Lower lobe of right lung (tissue), 2 donors: ENCODE results near the gene LRRC47. TPM values are rescaled to one million over a fixed set of nuclear protein-coding genes. Genes with fewer than 3 reads are reported as not detected.
"Not testable (repeated sequence)": the region's sequence is repeated elsewhere in the genome, so short reads cannot be mapped to it uniquely, and the experiment has no call there.

Experiments
- ATAC-seq, 2 donors: fragments of 200-7000 bp; cut with Tn5 transposase; one replicate each; pipeline ENCODE4 v1.9.1; 2020 to 2022; ENCODE audit warnings: mild to moderate bottlenecking in 2 of 2, moderate library complexity in 2 of 2
- DNase-seq: peaks from one replicate; pipeline ENCODE4 v3.0.0-alpha.2; 2020
- H3K27ac ChIP-seq: fragments of 200-600 bp; one replicate; pipeline ENCODE4 v1.8.0; 2022
- H3K27me3 ChIP-seq: fragments of 200-600 bp; one replicate; pipeline ENCODE4 v1.8.0; 2022; ENCODE audit warnings: low read depth
- H3K36me3 ChIP-seq: fragments of 200-600 bp; one replicate; pipeline ENCODE4 v1.8.0; 2022; ENCODE audit warnings: mild to moderate bottlenecking
- H3K4me1 ChIP-seq: fragments of 200-600 bp; one replicate; pipeline ENCODE4 v1.8.0; 2022
- H3K4me3 ChIP-seq: fragments of 200-600 bp; one replicate; pipeline ENCODE4 v1.8.0; 2022; ENCODE audit warnings: mild to moderate bottlenecking
- H3K9me3 ChIP-seq: fragments of 200-600 bp; one replicate; pipeline ENCODE4 v1.8.0; 2022
- intact Hi-C: fragments of 100-400 bp; cut with DNase I; formaldehyde crosslinking; loops from one replicate; pipeline ENCODE4 v1.11.0; 2022
- total RNA-seq: library from RNA; stranded (reverse); fragmentation: NEBNext Ultra II Directional; extraction: Animal tissue kit (Norgen Biotek cat#: 25700); gene quantifications from one replicate; pipeline ENCODE4 v1.2.1, GENCODE V29; 2021
- TF ChIP-seq, protein P1 (sequence below): fragments of 200-600 bp; IDR thresholded peaks from one replicate; pipeline ENCODE4 v1.8.0; 2022; ENCODE audit warnings: antibody characterized with exemption, mild to moderate bottlenecking
- donor health status: DM: no; HTN: yes; CAD: no; lungs with severe emphysema.

Gene LRRC47
- total RNA-seq, 1 donor from 2014 or later = 34.4 TPM

DNA sequence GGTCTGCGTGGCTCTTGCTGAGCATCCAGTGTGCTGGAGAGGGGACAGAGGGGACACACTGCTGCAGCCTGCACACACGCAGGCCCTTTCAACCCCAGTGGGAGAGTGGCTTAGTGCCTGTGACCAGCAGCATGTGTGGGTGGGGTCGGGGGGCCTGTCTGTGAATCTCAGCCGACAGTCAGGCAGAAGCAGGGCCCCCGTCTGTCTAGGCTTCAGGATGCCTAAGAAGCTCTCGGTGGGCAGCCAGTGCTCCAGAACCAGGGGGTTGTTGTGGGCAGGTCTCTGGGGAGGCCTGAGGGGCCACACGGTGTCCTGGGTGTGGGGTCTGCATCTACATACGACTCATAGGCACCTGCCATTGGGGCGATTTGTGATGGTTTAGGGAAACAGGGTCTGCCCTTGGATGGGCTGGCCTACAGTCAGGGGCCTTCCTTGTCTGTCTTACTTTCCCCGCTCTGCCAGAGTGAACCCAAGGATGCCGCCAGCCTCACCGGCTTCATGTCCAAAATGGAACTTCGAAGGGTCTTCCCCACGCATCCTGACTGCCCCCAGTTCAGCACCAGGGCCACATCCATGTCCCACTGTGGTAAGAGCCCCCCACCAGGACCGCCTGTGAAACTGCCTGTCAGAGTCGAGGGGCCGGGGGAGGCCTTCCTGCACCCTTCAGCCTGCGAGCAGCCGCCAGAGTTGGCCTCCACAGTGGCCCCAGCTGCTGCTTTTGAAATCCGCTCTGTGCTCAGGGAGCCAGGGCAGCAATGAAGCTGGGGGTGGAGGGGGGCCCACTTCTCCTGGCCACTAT lies 42.4 kb downstream of the LRRC47 start:
- H3K4me3 ChIP-seq = no peak overlapping the region
- no peaks in the 10 kb centered on the region for H3K36me3 ChIP-seq
- H3K27ac ChIP-seq = no peak overlapping the region
- no peaks in the 10 kb centered on the region for H3K9me3 ChIP-seq
- H3K27me3 ChIP-seq = peaks cover 23% of the 10 kb centered on the region
- no peak for DNase-seq
- no peak for ATAC-seq
- no peaks in the 10 kb centered on the region for H3K4me1 ChIP-seq
- intact Hi-C loops = no loop called here
- TF ChIP-seq, protein P1, sequence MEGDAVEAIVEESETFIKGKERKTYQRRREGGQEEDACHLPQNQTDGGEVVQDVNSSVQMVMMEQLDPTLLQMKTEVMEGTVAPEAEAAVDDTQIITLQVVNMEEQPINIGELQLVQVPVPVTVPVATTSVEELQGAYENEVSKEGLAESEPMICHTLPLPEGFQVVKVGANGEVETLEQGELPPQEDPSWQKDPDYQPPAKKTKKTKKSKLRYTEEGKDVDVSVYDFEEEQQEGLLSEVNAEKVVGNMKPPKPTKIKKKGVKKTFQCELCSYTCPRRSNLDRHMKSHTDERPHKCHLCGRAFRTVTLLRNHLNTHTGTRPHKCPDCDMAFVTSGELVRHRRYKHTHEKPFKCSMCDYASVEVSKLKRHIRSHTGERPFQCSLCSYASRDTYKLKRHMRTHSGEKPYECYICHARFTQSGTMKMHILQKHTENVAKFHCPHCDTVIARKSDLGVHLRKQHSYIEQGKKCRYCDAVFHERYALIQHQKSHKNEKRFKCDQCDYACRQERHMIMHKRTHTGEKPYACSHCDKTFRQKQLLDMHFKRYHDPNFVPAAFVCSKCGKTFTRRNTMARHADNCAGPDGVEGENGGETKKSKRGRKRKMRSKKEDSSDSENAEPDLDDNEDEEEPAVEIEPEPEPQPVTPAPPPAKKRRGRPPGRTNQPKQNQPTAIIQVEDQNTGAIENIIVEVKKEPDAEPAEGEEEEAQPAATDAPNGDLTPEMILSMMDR = no peak

DNA sequence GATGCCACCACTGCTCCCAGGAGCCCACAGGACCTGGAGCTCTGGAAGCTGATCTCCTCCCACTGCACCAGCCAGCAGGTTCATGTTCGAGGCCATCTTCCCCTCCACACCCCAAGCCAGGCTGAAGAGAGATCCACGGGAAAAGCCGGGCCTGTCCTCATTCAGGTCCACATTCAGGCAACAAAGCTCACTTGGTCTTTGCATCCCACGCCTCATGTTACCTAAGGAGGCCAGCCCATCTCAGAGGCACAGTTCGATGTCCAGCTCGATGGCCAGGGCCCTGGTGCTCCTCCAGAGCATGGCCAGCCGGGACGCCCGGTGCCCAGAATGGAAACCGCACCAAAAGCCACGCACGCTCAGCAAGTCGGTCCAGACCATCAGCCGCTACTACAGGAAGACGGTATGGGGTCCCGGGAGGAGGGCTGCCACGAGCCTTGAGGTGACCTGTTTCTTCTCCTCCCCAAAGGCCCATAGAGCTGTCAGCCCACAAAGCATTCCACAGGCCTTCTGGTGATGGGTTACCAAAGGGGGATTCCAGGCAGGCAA lies 43.8 kb downstream of the LRRC47 start, which contains the start of gene CCDC27:
Gene CCDC27, plus strand, starts transcription at position 51 of the 546 bp plus-strand sequence. Its CDS starts 32 bp downstream, at position 83.
- Histone ChIP-seq H3K36me3 (no peaks in the 10 kb centered on the region), H3K4me3 (no peak within 1 kb of the TSS), H3K27me3 (peaks cover 23% of the 10 kb centered on the region), H3K9me3 (no peaks in the 10 kb centered on the region), H3K27ac (no peak within 1 kb of the TSS), H3K4me1 (peaks cover 7% of the 10 kb centered on the region)
- TF ChIP-seq, protein P1 = no peak
- intact Hi-C loops = no loop called here
- ATAC-seq (no peak), DNase-seq (no peak)

DNA sequence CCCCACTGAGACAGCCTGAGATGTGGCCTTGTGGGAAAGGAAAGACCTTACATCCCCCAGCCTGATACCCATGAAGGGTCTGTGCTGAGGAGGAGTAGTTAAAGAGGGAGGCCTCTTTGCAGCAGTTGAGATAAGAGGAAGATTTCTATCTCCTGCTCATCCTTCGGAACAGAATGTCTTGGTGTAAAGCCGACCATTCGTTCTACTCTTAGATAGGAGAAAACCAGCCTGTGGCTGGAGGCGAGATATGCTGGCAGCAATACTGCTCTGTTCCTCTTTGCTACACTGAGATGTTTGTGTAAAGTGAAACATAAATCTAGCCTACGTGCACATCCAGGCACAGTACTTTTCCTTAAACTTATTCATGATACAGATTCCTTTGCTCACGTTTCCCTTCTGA lies 45.6 kb downstream of the LRRC47 start:
- Histone ChIP-seq H3K4me1 (peaks cover 18% of the 10 kb centered on the region), H3K36me3 (no peaks in the 10 kb centered on the region), H3K9me3 (no peaks in the 10 kb centered on the region), H3K4me3 (no peak overlapping the region), H3K27ac (no peak overlapping the region), H3K27me3 (peaks cover 13% of the 10 kb centered on the region)
- DNase-seq (no peak), ATAC-seq (no peak)
- intact Hi-C loops = no loop called here
- TF ChIP-seq, protein P1 = no peak

DNA sequence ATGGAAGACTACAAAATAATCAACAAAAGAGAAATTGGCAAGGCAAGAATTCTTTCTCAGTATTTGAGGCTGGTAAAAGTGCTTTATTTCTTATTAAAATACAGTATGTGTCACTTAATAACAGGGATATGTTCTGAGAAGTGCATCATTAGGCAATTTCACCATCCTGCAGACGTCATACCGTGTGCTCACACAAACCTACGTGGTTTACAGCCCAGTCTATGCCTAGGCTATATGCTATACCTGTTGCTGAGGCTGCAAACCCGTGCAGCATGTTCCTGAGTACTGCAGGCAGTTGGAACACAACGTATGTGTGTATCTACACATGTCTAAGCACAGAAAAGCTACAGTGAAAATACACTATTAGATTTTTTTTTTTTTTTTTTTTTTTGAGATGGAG lies 46.8 kb downstream of the LRRC47 start:
- H3K4me3 ChIP-seq = no peak overlapping the region

DNA sequence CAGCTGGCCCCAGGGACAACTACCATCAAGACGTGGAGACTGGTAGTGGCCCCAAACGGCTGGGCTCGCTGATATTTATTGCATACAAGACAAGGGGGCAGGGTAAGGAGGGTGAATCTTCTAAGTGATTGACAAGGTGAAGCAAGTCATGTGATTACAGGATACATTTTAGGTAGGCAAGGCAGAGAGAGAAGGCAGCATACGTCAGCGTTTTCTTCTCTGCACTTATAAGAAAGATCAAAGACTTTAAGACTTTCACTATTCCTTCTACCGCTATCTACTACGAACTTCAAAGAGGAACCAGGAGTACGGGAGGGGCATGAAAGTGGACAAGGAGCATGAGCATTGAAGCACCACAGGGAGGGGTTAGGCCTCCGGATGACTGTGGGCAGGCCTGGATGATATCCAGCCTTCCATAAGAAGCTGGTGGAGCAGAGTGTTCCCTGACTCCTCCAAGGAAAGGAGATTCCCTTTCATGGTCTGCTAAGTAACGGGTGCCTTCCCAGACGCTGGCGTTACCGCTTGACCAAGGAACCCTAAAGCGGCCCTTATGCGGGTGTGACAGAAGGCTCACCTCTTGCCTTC lies 47.9 kb downstream of the LRRC47 start:
- peaks cover 18% of the 10 kb centered on the region for H3K4me1 ChIP-seq
- H3K9me3 ChIP-seq, intact Hi-C loops, H3K27ac ChIP-seq, ATAC-seq, H3K36me3 ChIP-seq, H3K4me3 ChIP-seq, H3K27me3 ChIP-seq, DNase-seq: not testable (repeated sequence)

More for the DNA sequence above, 46.8 kb downstream of the LRRC47 start:
- ATAC-seq (no peak), DNase-seq (no peak)
- Histone ChIP-seq H3K27ac (no peak overlapping the region), H3K4me1 (peaks cover 18% of the 10 kb centered on the region), H3K27me3 (peaks cover 8% of the 10 kb centered on the region), H3K9me3 (no peaks in the 10 kb centered on the region), H3K36me3 (no peaks in the 10 kb centered on the region)
- intact Hi-C loops = no loop called here
- TF ChIP-seq, protein P1 = no peak

DNA sequence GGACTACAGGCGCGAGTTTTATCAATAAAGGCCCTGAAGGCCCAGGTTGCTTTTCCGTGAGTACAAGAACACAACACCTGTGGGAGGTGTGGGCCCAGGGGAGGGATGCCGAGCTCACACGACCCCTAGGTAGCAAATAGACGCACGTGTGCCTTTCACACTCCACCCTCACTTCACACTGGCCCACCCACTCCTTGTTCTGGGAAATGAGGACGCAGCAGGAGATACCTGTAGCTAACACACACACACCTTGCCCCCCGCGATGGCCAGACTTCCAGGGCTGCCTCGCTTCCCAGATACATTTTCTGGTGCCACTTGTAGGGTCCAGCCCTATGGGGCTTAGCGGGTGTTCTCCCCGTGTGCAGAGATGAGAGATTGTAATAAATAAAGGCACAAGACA lies 48.4 kb downstream of the LRRC47 start:
- ATAC-seq (no peak), DNase-seq (no peak)
- peak overlapping the region; percentile 78 for H3K4me3 ChIP-seq
- H3K4me1 ChIP-seq = peaks cover 18% of the 10 kb centered on the region
- H3K9me3 ChIP-seq = no peaks in the 10 kb centered on the region
- H3K27ac ChIP-seq = no peak overlapping the region
- peaks cover 6% of the 10 kb centered on the region for H3K36me3 ChIP-seq
- intact Hi-C loops = no loop called here
- peaks cover 3% of the 10 kb centered on the region for H3K27me3 ChIP-seq
- TF ChIP-seq, protein P1 = no peak
